ENCODE measurements around the gene AMBRA1. TPM values are rescaled to one million over a fixed set of nuclear protein-coding genes. Genes with fewer than 3 reads are reported as not detected.

The AMBRA1 gene
- polyA plus RNA-seq, 2 of the 4 experiments (the other 2 are of a cell fraction), result 11.5 to 13.4 TPM

- no peak for ATAC-seq
- POLR2A ChIA-PET, result interaction anchor here (1.1 kb wide), 1 partner anchor 9 kb away, joined by 4 read pairs; no protein-coding TSS in a partner anchor
- WGBS (ENCODE audit: missing lambda C conversion rate), result 87% methylated on average over 3 of the region's 3 CpGs
These were observed 49.7 kb upstream of the AMBRA1 start for GRCh38 chr11:46643531-46643930.

DNA sequence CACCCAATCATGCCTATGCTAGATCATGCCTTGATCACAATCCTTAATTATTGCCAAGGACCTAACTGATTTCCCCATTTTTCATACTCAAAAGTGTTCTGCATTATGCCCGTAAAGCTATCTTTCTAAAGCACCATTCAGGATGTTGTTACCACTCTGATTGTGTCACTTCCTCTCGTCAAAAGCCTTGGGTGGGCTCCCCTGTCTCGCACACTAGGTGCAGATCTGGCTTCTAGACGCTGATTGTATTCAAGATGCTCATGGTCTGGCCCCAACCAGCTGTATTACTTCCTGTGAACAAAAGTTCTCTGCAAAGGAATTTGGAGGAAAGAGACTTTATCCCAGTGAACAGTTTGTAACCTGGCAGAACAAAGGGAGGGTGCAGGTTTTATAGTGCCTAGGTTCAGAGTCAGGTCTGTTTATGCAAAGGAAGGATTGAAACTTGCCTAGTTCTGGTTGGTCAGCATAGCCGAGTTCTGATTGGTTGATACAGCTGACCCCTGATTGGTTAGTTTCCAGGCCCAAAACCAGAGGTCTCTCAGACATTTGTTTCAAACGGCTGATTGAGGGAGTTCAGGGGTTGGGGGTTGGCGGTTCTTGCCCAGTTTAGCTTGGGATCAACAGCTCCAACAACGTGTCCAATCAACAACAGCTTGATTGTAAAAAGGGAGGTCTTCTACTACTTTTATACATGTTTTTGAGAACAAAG is 49.0 kb upstream of the AMBRA1 start:
- FAIRE-seq (no peak), ATAC-seq (no peak), DNase-seq (ENCODE audit: low read depth in 1 of 2, low spot score in 1 of 2) (no peak)
- ChIA-PET POLR2A (no interaction called here), CTCF (interaction anchor here (0.6 to 1.2 kb wide), 9 partner anchors 10 to 1086 kb away, joined by 3 to 5 read pairs (median 3); partner anchors contain the start of genes AMBRA1, ATG13 and HARBI1)
- WGBS (ENCODE audit: missing lambda C conversion rate), result 90% methylated on average over 8 of the region's 8 CpGs
- TF ChIP-seq KDM5A (IDR thresholded peaks at IDR 0.05) (no peak), RAD21 (conservative IDR thresholded peaks at IDR 0.05 in 1 of 2, IDR thresholded peaks at IDR 0.05 in 1 of 2) (no peak), SMC3 (IDR thresholded peaks at IDR 0.05) (no peak), HES2 (IDR thresholded peaks at IDR 0.05) (no peak), POLR2AphosphoS2 (conservative IDR thresholded peaks at IDR 0.05; ENCODE audit: low read length) (no peak), ZSCAN20 (CRISPR knock-in tag; IDR thresholded peaks at IDR 0.05) (no peak), HEYL (CRISPR knock-in tag; IDR thresholded peaks at IDR 0.05) (no peak)
- TF ChIP-seq, protein P1, sequence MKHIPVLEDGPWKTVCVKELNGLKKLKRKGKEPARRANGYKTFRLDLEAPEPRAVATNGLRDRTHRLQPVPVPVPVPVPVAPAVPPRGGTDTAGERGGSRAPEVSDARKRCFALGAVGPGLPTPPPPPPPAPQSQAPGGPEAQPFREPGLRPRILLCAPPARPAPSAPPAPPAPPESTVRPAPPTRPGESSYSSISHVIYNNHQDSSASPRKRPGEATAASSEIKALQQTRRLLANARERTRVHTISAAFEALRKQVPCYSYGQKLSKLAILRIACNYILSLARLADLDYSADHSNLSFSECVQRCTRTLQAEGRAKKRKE (CRISPR knock-in tag; IDR thresholded peaks at IDR 0.05; ENCODE audit: low read depth), result no peak
- Histone ChIP-seq H3K4me3 (no peak overlapping the region), H3K27ac (no peak overlapping the region), H3K4me1 (0 out of 3 replicates have a peak, but pooled peaks cover 4% of the 10 kb centered on the region), H3K4me2 (no peak overlapping the region), H3K9me3 (no peaks in the 10 kb centered on the region)

More at GRCh38 chr11:46643531-46643930, 49.7 kb upstream of the AMBRA1 start:
- no peak for TF ChIP-seq RARB (CRISPR knock-in tag; IDR thresholded peaks at IDR 0.05)
- TF ChIP-seq CBX8 (IDR thresholded peaks at IDR 0.05), result no peak
- TF ChIP-seq HMGXB4 (CRISPR knock-in tag; IDR thresholded peaks at IDR 0.05; ENCODE audit: borderline replicate concordance), result no peak
- no peak for TF ChIP-seq ZSCAN20 (CRISPR knock-in tag; IDR thresholded peaks at IDR 0.05)
- TF ChIP-seq CHD4 (IDR thresholded peaks at IDR 0.05; ENCODE audit: borderline replicate concordance), result no peak
- no peak for TF ChIP-seq HOXB5 (CRISPR knock-in tag; IDR thresholded peaks at IDR 0.05)
- no peak for TF ChIP-seq RCOR1 (IDR thresholded peaks at IDR 0.05; ENCODE audit: low read depth, low read length)
- FAIRE-seq (no peak), DNase-seq (ENCODE audit: low read depth in 1 of 2, low spot score in 1 of 2) (no peak)
- Histone ChIP-seq H3K4me1 (0 out of 3 replicates have a peak, but pooled peaks cover 4% of the 10 kb centered on the region), H3K27ac (no peak overlapping the region), H3K4me3 (no peak overlapping the region), H3K9me3 (no peaks in the 10 kb centered on the region), H3K4me2 (no peak overlapping the region)
- CTCF ChIA-PET, result interaction anchor here (0.8 to 1.2 kb wide), 2 partner anchors 11 to 50 kb away, joined by 3 read pairs; partner anchors contain the start of gene AMBRA1

DNA sequence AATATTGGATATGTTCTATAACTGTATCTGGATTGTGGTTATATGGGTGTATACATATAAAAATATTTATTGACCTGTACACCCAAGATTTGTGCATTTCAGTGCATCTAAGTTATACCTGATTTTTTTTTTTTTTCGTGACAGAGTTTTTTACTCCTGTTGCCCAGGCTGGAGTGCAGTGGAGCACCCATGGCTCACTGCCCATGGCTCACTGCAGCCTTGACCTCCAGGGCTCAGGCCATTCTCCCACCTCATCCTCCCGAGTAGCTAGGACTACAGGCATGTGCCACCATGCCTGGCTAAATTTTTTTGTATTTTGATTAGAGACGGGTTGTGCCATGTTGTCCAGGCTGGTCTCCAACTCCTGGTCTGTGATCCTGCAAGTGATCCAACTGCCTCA is 47.8 kb upstream of the AMBRA1 start:
- WGBS (ENCODE audit: missing lambda C conversion rate), result 87% methylated on average over 3 of the region's 3 CpGs
- ChIA-PET CTCF (interaction anchor here (0.9 to 1.2 kb wide), 3 partner anchors 18 to 101 kb away, joined by 3 read pairs; no protein-coding TSS in a partner anchor), POLR2A (no interaction called here)
- TF ChIP-seq BHLHE40 (IDR thresholded peaks at IDR 0.05; ENCODE audit: low read depth, low read length) (no peak), ZC3H11A (IDR thresholded peaks at IDR 0.05) (no peak), RFX5 (IDR thresholded peaks at IDR 0.05) (no peak), CBX2 (IDR thresholded peaks at IDR 0.05; ENCODE audit: borderline replicate concordance, low read depth) (no peak), KDM5A (IDR thresholded peaks at IDR 0.05) (no peak), MAZ (IDR thresholded peaks at IDR 0.05; ENCODE audit: borderline replicate concordance, low read depth, low read length) (no peak), ZSCAN20 (CRISPR knock-in tag; IDR thresholded peaks at IDR 0.05) (no peak), SMC3 (IDR thresholded peaks at IDR 0.05) (no peak), CHD2 (IDR thresholded peaks at IDR 0.05; ENCODE audit: low read length, partially characterized antibody) (no peak), BCL3 (IDR thresholded peaks at IDR 0.05) (no peak), CTCF (IDR thresholded peaks at IDR 0.05) (no peak), EHF (CRISPR knock-in tag; IDR thresholded peaks at IDR 0.05) (no peak), TFCP2L1 (CRISPR knock-in tag; IDR thresholded peaks at IDR 0.05) (no peak), MAFK (IDR thresholded peaks at IDR 0.05; ENCODE audit: partially characterized antibody) (no peak), FOSB (CRISPR knock-in tag; IDR thresholded peaks at IDR 0.05) (no peak), KDM1A (IDR thresholded peaks at IDR 0.05; ENCODE audit: low read depth) (no peak), ESRRA (IDR thresholded peaks at IDR 0.05; ENCODE audit: borderline replicate concordance, low read length) (no peak)

More for the DNA sequence above, 47.8 kb upstream of the AMBRA1 start:
- ATAC-seq, result no peak
- no peak for FAIRE-seq
- DNase-seq (ENCODE audit: low read depth in 1 of 2, low spot score in 1 of 2), result no peak
- no peak overlapping the region for H3K27ac ChIP-seq
- H3K4me2 ChIP-seq, result no peak overlapping the region
- 0 out of 3 replicates have a peak, but pooled peaks cover 4% of the 10 kb centered on the region for H3K4me1 ChIP-seq
- H3K9me3 ChIP-seq, result no peaks in the 10 kb centered on the region
- no peak overlapping the region for H3K4me3 ChIP-seq

Data from A549 (cell line).